ENCODE measurements around the gene TMEM150B.
A peak's percentile ranks its signal among the peaks of the same experiment; 100 is the strongest.

TMEM150B gene

GRCh38 chr19:55297267-55297666 is 27.9 kb downstream of the TMEM150B start:
- no peak for FAIRE-seq
- DNase-seq (ENCODE audit: insufficient read length) = no peak
- TF ChIP-seq POLR2AphosphoS5 (IDR thresholded peaks at IDR 0.05; ENCODE audit: low read depth, low read length) (no peak), POLR2A (IDR thresholded peaks at IDR 0.05; ENCODE audit: low read depth, low read length) (no peak), TAF1 (IDR thresholded peaks at IDR 0.05; ENCODE audit: borderline replicate concordance, low read depth, low read length) (no peak)

- FAIRE-seq = no peak
- no peak for DNase-seq (ENCODE audit: insufficient read length)
- TF ChIP-seq TAF1 (IDR thresholded peaks at IDR 0.05; ENCODE audit: borderline replicate concordance, low read depth, low read length) = no peak
- no peak for TF ChIP-seq POLR2AphosphoS5 (IDR thresholded peaks at IDR 0.05; ENCODE audit: low read depth, low read length)
- TF ChIP-seq POLR2A (IDR thresholded peaks at IDR 0.05; ENCODE audit: low read depth, low read length) = no peak
Observed at GRCh38 chr19:55289117-55289796, 35.9 kb downstream of the TMEM150B start.

GRCh38 chr19:55287361-55288079 is 37.6 kb downstream of the TMEM150B start:
- FAIRE-seq (no peak), DNase-seq (ENCODE audit: insufficient read length) (no peak)
- TF ChIP-seq POLR2AphosphoS5 (IDR thresholded peaks at IDR 0.05; ENCODE audit: low read depth, low read length) (no peak), POLR2A (IDR thresholded peaks at IDR 0.05; ENCODE audit: low read depth, low read length) (no peak), TAF1 (IDR thresholded peaks at IDR 0.05; ENCODE audit: borderline replicate concordance, low read depth, low read length) (no peak)

- FAIRE-seq (no peak), DNase-seq (ENCODE audit: insufficient read length) (no peak)
- no peak for TF ChIP-seq POLR2A (IDR thresholded peaks at IDR 0.05; ENCODE audit: low read depth, low read length)
- TF ChIP-seq TAF1 (IDR thresholded peaks at IDR 0.05; ENCODE audit: borderline replicate concordance, low read depth, low read length) = no peak
- no peak for TF ChIP-seq POLR2AphosphoS5 (IDR thresholded peaks at IDR 0.05; ENCODE audit: low read depth, low read length)
Observed at GRCh38 chr19:55285229-55285890, 39.8 kb downstream of the TMEM150B start.

GRCh38 chr19:55284405-55285058 is 40.6 kb downstream of the TMEM150B start:
- no peak for TF ChIP-seq POLR2A (IDR thresholded peaks at IDR 0.05; ENCODE audit: low read depth, low read length)
- TF ChIP-seq TAF1 (IDR thresholded peaks at IDR 0.05; ENCODE audit: borderline replicate concordance, low read depth, low read length) = no peak
- TF ChIP-seq POLR2AphosphoS5 (IDR thresholded peaks at IDR 0.05; ENCODE audit: low read depth, low read length) = no peak
- DNase-seq (ENCODE audit: insufficient read length) (no peak), FAIRE-seq (no peak)

GRCh38 chr19:55283548-55284377 is 41.4 kb downstream of the TMEM150B start, which contains the start of gene BRSK1:
TSS of gene BRSK1 (plus strand) at chr19:55283997. CDS start at chr19:55284443, 446 bp downstream.
- DNase-seq (ENCODE audit: insufficient read length) = no peak
- FAIRE-seq = no peak
- no peak for TF ChIP-seq POLR2A (IDR thresholded peaks at IDR 0.05; ENCODE audit: low read depth, low read length)
- TF ChIP-seq TAF1 (IDR thresholded peaks at IDR 0.05; ENCODE audit: borderline replicate concordance, low read depth, low read length) = no peak
- no peak for TF ChIP-seq POLR2AphosphoS5 (IDR thresholded peaks at IDR 0.05; ENCODE audit: low read depth, low read length)

- FAIRE-seq = peak; percentile 96
- TF ChIP-seq POLR2AphosphoS5 (IDR thresholded peaks at IDR 0.05; ENCODE audit: low read depth, low read length) (peak; percentile 75), POLR2A (IDR thresholded peaks at IDR 0.05; ENCODE audit: low read depth, low read length) (peak; percentile 78; the same call in 1 of the 2 replicates), TAF1 (IDR thresholded peaks at IDR 0.05; ENCODE audit: borderline replicate concordance, low read depth, low read length) (peak; percentile 86)
Observed at GRCh38 chr19:55279770-55280643, 45.1 kb downstream of the TMEM150B start, which contains the start of gene HSPBP1. TSS of gene HSPBP1 (minus strand) at chr19:55280110. CDS start at chr19:55279608, 502 bp downstream.

GRCh38 chr19:55279340-55279739 is 45.8 kb downstream of the TMEM150B start:
- no peak for DNase-seq (ENCODE audit: insufficient read length)
- no peak for TF ChIP-seq TAF1 (IDR thresholded peaks at IDR 0.05; ENCODE audit: borderline replicate concordance, low read depth, low read length)
- no peak for TF ChIP-seq POLR2A (IDR thresholded peaks at IDR 0.05; ENCODE audit: low read depth, low read length)
- no peak for TF ChIP-seq POLR2AphosphoS5 (IDR thresholded peaks at IDR 0.05; ENCODE audit: low read depth, low read length)
- FAIRE-seq = no peak

More at GRCh38 chr19:55279770-55280643, 45.1 kb downstream of the TMEM150B start, which contains the start of gene HSPBP1:
- DNase-seq (ENCODE audit: insufficient read length) = peak; percentile 76

GRCh38 chr19:55278391-55279135 is 46.6 kb downstream of the TMEM150B start:
- no peak for FAIRE-seq
- TF ChIP-seq TAF1 (IDR thresholded peaks at IDR 0.05; ENCODE audit: borderline replicate concordance, low read depth, low read length) = no peak
- TF ChIP-seq POLR2A (IDR thresholded peaks at IDR 0.05; ENCODE audit: low read depth, low read length) = no peak
- TF ChIP-seq POLR2AphosphoS5 (IDR thresholded peaks at IDR 0.05; ENCODE audit: low read depth, low read length) = no peak

More at GRCh38 chr19:55278391-55279135, 46.6 kb downstream of the TMEM150B start:
- no peak for DNase-seq (ENCODE audit: insufficient read length)
